GM23338 (cell line): ENCODE data around the gene CACNA2D3. TPM values are rescaled to one million over a fixed set of nuclear protein-coding genes. Genes with fewer than 3 reads are reported as not detected.

Experiments
- ATAC-seq: fragments of 200-7000 bp; cut with Tn5 transposase; 3 replicates; pipeline ENCODE4 v1.9.1; 2020
- DNase-seq: peaks from one replicate; pipeline ENCODE4 v3.0.0-alpha.2; 2015; ENCODE audit warnings: low spot score
- H2AFZ ChIP-seq: fragments of 200-600 bp; sonication (generic); 2 replicates; pipeline ENCODE4 v1.8.0; 2016; ENCODE audit warnings: antibody characterized with exemption, mild to moderate bottlenecking, moderate library complexity
- H3F3A ChIP-seq: fragments of 200-600 bp; sonication (generic); replicated peaks from 2 replicates; pipeline ENCODE4 v1.8.0; 2017; ENCODE audit warnings: antibody characterized with exemption, mixed run types, low read depth
- H3K27ac ChIP-seq: fragments of 200-600 bp; sonication (generic); 2 replicates; pipeline ENCODE4 v1.6.1; 2016; ENCODE audit warnings: low read depth
- H3K27me3 ChIP-seq: fragments of 200-600 bp; sonication (generic); 2 replicates; pipeline ENCODE4 v1.8.0; 2016; ENCODE audit warnings: mild to moderate bottlenecking, mixed run types, moderate library complexity; ENCODE audit not compliant: insufficient read depth
- H3K36me3 ChIP-seq: fragments of 200-600 bp; sonication (generic); 2 replicates; pipeline ENCODE4 v1.8.0; 2016; ENCODE audit warnings: mild to moderate bottlenecking; ENCODE audit not compliant: insufficient read depth
- H3K4me1 ChIP-seq: fragments of 200-600 bp; sonication (generic); 2 replicates; pipeline ENCODE4 v1.8.0; 2016; ENCODE audit warnings: mild to moderate bottlenecking, moderate library complexity; ENCODE audit not compliant: insufficient read depth
- H3K4me2 ChIP-seq: fragments of 200-600 bp; sonication (generic); 2 replicates; pipeline ENCODE4 v1.7.1; 2017; ENCODE audit warnings: mixed run types
- H3K4me3 ChIP-seq: fragments of 200-600 bp; sonication (generic); 2 replicates; pipeline ENCODE4 v1.6.1; 2016; ENCODE audit warnings: mixed run types
- H3K79me2 ChIP-seq: fragments of 200-600 bp; sonication (generic); replicated peaks from 2 replicates; pipeline ENCODE4 v1.8.0; 2017; ENCODE audit warnings: mild to moderate bottlenecking; ENCODE audit not compliant: insufficient read depth
- H3K9me2 ChIP-seq: fragments of 200-600 bp; sonication (generic); 2 replicates; pipeline ENCODE4 v1.8.0; 2017; ENCODE audit not compliant: insufficient read depth
- H4K20me1 ChIP-seq: fragments of 200-600 bp; sonication (generic); replicated peaks from 2 replicates; pipeline ENCODE4 v1.8.0; 2017; ENCODE audit warnings: mild to moderate bottlenecking; ENCODE audit not compliant: insufficient read depth
- H3K27ac Mint-ChIP-seq: 2 replicates; pipeline ENCODE4 v1.8.0; 2020; ENCODE audit warnings: inconsistent platforms, mild to moderate bottlenecking, moderate library complexity, mixed read lengths
- H3K27me3 Mint-ChIP-seq: 3 replicates; pipeline ENCODE4 v1.8.0; 2022; ENCODE audit warnings: low read depth, mild to moderate bottlenecking, moderate library complexity, mixed read lengths, inconsistent platforms; ENCODE audit not compliant: insufficient read depth, poor library complexity
- H3K36me3 Mint-ChIP-seq: 3 replicates; pipeline ENCODE4 v1.8.0; 2021; ENCODE audit warnings: low read depth, mild to moderate bottlenecking, inconsistent platforms, moderate library complexity, mixed read lengths
- H3K4me1 Mint-ChIP-seq: 3 replicates; pipeline ENCODE4 v1.8.0; 2020; ENCODE audit warnings: mild to moderate bottlenecking, inconsistent platforms, mixed read lengths
- H3K4me3 Mint-ChIP-seq: 3 replicates; pipeline ENCODE4 v1.8.0; 2021; ENCODE audit warnings: moderate library complexity, mild to moderate bottlenecking, inconsistent platforms, mixed read lengths
- H3K9me3 Mint-ChIP-seq: 3 replicates; pipeline ENCODE4 v1.8.0; 2020; ENCODE audit warnings: moderate library complexity, mild to moderate bottlenecking, inconsistent platforms, mixed read lengths
- CREB1 ChIP-seq: fragments of 250-450 bp; sonication (Bioruptor Pico); IDR thresholded peaks from 2 replicates; pipeline ENCODE4 v1.5.0; 2020; ENCODE audit warnings: low read depth, mild to moderate bottlenecking, moderate library complexity
- CTCF ChIP-seq, 2 experiments: fragments of 200-600 bp in 1 of 2; sonication (generic) in 1 of 2; conservative IDR thresholded peaks; 2 replicates each; pipeline versions ENCODE4 v1.5.1 to v1.6.1; 2016 to 2017; ENCODE audit warnings: antibody characterized with exemption in 2 of 2, low read depth in 2 of 2, mild to moderate bottlenecking in 2 of 2, moderate library complexity in 1 of 2
- EZH2 ChIP-seq: fragments of 200-600 bp; sonication (generic); IDR thresholded peaks from one replicate; pipeline ENCODE4 v1.8.0; 2017; ENCODE audit warnings: antibody characterized with exemption, mild to moderate bottlenecking, low read depth; ENCODE audit not compliant: unreplicated experiment
- EZH2phosphoT487 ChIP-seq: fragments of 200-600 bp; sonication (generic); IDR thresholded peaks from one replicate; pipeline ENCODE4 v1.8.1; 2018; ENCODE audit warnings: antibody characterized with exemption; ENCODE audit not compliant: unreplicated experiment
- JUNB ChIP-seq: IDR thresholded peaks from one replicate; pipeline ENCODE4 v1.6.1; 2016; ENCODE audit warnings: antibody characterized with exemption; ENCODE audit not compliant: unreplicated experiment
- NANOG ChIP-seq: IDR thresholded peaks from 2 replicates; pipeline ENCODE4 v1.6.1; 2016; ENCODE audit warnings: antibody characterized with exemption, borderline replicate concordance
- POLR2AphosphoS5 ChIP-seq: IDR thresholded peaks from 2 replicates; pipeline ENCODE4 v1.6.1; 2016; ENCODE audit warnings: antibody characterized with exemption, low read depth
- REST ChIP-seq: IDR thresholded peaks from one replicate; pipeline ENCODE4 v1.6.1; 2018; ENCODE audit warnings: antibody characterized with exemption; ENCODE audit not compliant: unreplicated experiment
- STAT1 ChIP-seq: IDR thresholded peaks from one replicate; pipeline ENCODE4 v1.6.1; 2016; ENCODE audit warnings: antibody characterized with exemption; ENCODE audit not compliant: unreplicated experiment
- ZNF114 ChIP-seq: fragments of 250-450 bp; sonication (Bioruptor Pico); IDR thresholded peaks from 2 replicates; pipeline ENCODE4 v1.5.0; 2020; ENCODE audit warnings: mild to moderate bottlenecking, moderate library complexity
- ZNF331 ChIP-seq: fragments of 250-450 bp; sonication (Bioruptor Pico); IDR thresholded peaks from 2 replicates; pipeline ENCODE4 v1.5.0; 2020; ENCODE audit warnings: low read depth, mild to moderate bottlenecking, moderate library complexity
- ZNF462 ChIP-seq: fragments of 250-450 bp; sonication (Bioruptor Pico); IDR thresholded peaks from 2 replicates; pipeline ENCODE4 v1.5.0; 2020; ENCODE audit warnings: mild to moderate bottlenecking, moderate library complexity
- polyA plus RNA-seq: library from polyadenylated mRNA; unstranded; fragments of >200 nt; fragmentation: Nextera tagmentation; extraction: Ambion mirVana; gene quantifications from 2 replicates; pipeline ENCODE4 v1.2.1, GENCODE V29; 2016
- total RNA-seq: library from RNA; depleted of rRNA; stranded (reverse); fragments of >200 nt; shearing (Covaris generic); gene quantifications from 2 replicates; pipeline ENCODE4 v1.2.3, GENCODE V29; 2014
- TF ChIP-seq, protein P1 (sequence below): IDR thresholded peaks from 2 replicates; pipeline ENCODE4 v1.6.1; 2016; ENCODE audit warnings: antibody characterized with exemption

Gene CACNA2D3
- total and polyA plus RNA-seq, 2 experiments from 2014 or later = 2.2 to 2.3 TPM

DNA sequence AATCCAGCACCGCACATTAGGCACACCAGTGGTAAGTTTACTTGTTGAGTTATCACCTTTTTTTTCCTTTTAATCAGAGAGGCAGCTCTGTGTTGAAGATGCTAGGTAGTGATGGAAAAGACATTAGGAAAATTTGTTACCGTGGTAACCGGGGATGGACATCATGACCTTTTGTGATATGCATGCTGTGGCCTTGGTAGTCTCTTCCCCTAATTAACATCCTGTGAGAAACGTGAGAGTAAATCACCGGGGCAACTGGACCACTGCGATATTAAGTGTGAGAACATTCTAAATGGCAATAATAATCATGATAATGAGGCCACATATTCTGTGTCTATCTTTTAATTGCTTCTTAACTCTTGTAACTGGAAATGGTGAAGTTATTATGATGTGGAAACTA lies 362.0 kb downstream of the CACNA2D3 start:
- no peaks in the 10 kb centered on the region for H4K20me1 ChIP-seq
- no peak for DNase-seq
- TF ChIP-seq POLR2AphosphoS5 = no peak
- no peak for TF ChIP-seq JUNB
- TF ChIP-seq ZNF462 = no peak
- no peak for TF ChIP-seq EZH2
- no peak for TF ChIP-seq ZNF331 (CRISPR knock-in tag)
- no peak for TF ChIP-seq REST
- no peak for TF ChIP-seq STAT1
- TF ChIP-seq NANOG = no peak
- TF ChIP-seq, protein P1, sequence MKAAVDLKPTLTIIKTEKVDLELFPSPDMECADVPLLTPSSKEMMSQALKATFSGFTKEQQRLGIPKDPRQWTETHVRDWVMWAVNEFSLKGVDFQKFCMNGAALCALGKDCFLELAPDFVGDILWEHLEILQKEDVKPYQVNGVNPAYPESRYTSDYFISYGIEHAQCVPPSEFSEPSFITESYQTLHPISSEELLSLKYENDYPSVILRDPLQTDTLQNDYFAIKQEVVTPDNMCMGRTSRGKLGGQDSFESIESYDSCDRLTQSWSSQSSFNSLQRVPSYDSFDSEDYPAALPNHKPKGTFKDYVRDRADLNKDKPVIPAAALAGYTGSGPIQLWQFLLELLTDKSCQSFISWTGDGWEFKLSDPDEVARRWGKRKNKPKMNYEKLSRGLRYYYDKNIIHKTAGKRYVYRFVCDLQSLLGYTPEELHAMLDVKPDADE = no peak
- TF ChIP-seq EZH2phosphoT487 = no peak
- no peak for TF ChIP-seq CTCF (conservative IDR thresholded peaks at IDR 0.05; ENCODE audit: low read depth in 2 of 2)
- no peak for TF ChIP-seq CREB1 (CRISPR knock-in tag)
- TF ChIP-seq ZNF114 = no peak
- H3K4me2 ChIP-seq = no peak overlapping the region
- H3K27ac ChIP-seq = no peak overlapping the region
- ATAC-seq = no peak
- no peaks in the 10 kb centered on the region for H3K4me1 ChIP-seq
- H3K79me2 ChIP-seq = no peaks in the 10 kb centered on the region
- H3F3A ChIP-seq = no peaks in the 10 kb centered on the region
- Mint-ChIP-seq H3K36me3 (no peaks in the 10 kb centered on the region), H3K9me3 (no peaks in the 10 kb centered on the region; the same call in 2 of the 3 replicates), H3K27ac (no peak overlapping the region), H3K4me3 (no peak overlapping the region), H3K4me1 (peaks cover 3% of the 10 kb centered on the region; the same call in 1 of the 3 replicates), H3K27me3 (peaks cover 1% of the 10 kb centered on the region)
- H3K4me3 ChIP-seq = no peak overlapping the region
- no peaks in the 10 kb centered on the region for H3K27me3 ChIP-seq
- H3K36me3 ChIP-seq = no peaks in the 10 kb centered on the region
- H2AFZ ChIP-seq = no peak overlapping the region
- peaks cover 6% of the 10 kb centered on the region; the same call in 1 of the 2 replicates for H3K9me2 ChIP-seq
